HCT116 (cell line): ENCODE data around the gene TMEM117.

Source experiments
- ELF1 ChIP-seq: IDR thresholded peaks from 2 replicates; pipeline ENCODE4 v1.6.1; 2012; ENCODE audit warnings: low read depth, borderline replicate concordance
- EZH2 ChIP-seq: fragments of 200-600 bp; sonication (generic); IDR thresholded peaks from 2 replicates; pipeline ENCODE4 v1.6.1; 2017; ENCODE audit warnings: antibody characterized with exemption, mixed run types
- EZH2phosphoT487 ChIP-seq: fragments of 200-600 bp; IDR thresholded peaks from 2 replicates; pipeline ENCODE4 v1.6.1; 2018; ENCODE audit warnings: antibody characterized with exemption, borderline replicate concordance
- POLR2A ChIP-seq: IDR thresholded peaks from 2 replicates; pipeline ENCODE4 v1.7.0; 2011; ENCODE audit warnings: borderline replicate concordance; ENCODE audit not compliant: insufficient read depth, insufficient read length; ENCODE audit errors: extremely low read depth
- POLR2AphosphoS5 ChIP-seq: IDR thresholded peaks from 2 replicates; pipeline ENCODE4 v1.6.1; 2011; ENCODE audit warnings: mild to moderate bottlenecking, low read depth, low read length, moderate library complexity
- SP1 ChIP-seq: IDR thresholded peaks from 2 replicates; pipeline ENCODE4 v1.6.1; 2012; ENCODE audit warnings: low read depth
- SRF ChIP-seq: IDR thresholded peaks from 2 replicates; pipeline ENCODE4 v1.6.1; 2012; ENCODE audit warnings: low read depth
- ZNF274 ChIP-seq: fragments of 200-500 bp; sonication (Bioruptor generic); IDR thresholded peaks from 2 replicates; pipeline ENCODE4 v1.6.1; 2014; ENCODE audit warnings: mild to moderate bottlenecking, low read depth, low read length, inconsistent platforms
- TF ChIP-seq, protein P1 (sequence below), 3 experiments: fragments of 200-600 bp in 1 of 3; sonication (generic) in 1 of 3; IDR thresholded peaks in 2 of 3; conservative IDR thresholded peaks in 1 of 3; 2 replicates each; pipeline ENCODE4 v1.5.1; 2012 to 2017; ENCODE audit warnings: low read depth in 2 of 3, low read length in 2 of 3, antibody characterized with exemption in 1 of 3, borderline replicate concordance in 1 of 3, control low read depth in 1 of 3, mild to moderate bottlenecking in 1 of 3, mixed read lengths in 1 of 3, mixed run types in 1 of 3, moderate library complexity in 1 of 3; ENCODE audit not compliant: insufficient read depth in 1 of 3
- TF ChIP-seq, protein P2 (sequence below): IDR thresholded peaks from 2 replicates; pipeline ENCODE4 v1.6.1; 2012; ENCODE audit warnings: low read depth

DNA sequence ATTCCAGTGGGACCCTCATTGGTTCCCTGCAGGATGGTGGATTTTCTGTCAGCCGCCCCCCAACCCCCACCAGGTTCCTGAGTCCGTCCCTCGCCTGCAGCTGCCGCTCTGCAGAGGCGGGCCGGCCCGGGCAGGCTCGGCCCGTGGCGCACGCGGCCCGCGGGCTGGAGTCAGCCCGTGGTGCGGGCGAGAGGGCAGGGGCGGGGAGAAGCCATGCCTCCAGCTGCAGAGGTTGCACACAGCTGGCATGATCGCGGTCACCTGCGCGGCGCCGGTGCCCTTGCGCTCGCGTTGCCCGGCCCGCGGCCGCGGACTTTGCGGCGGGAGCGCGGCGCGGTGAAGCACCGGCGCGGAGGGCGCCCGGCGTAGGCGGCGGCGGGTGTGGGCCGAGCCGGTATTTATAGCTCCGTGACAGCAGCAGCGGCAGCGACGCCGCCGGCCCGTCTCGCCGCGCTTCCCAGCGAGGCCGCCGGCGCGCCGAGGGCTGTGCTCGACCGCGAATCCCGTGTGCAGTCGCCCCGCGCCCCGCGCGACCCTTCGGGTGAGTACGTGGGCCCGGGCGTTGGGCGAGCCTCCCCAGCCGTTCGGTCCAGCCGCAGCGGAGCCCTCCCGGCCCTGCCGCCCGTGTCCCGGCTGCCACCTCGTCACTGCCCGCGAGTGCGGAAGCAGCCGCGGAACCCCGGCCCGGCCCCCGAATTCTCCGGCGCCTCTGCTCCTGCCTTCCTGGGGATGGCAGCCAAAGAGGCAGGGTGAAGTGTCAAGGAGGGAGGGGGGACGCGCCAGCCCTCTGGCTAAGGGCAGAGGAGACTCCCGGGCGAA is at the start of gene TMEM117:
- TF ChIP-seq, protein P1, sequence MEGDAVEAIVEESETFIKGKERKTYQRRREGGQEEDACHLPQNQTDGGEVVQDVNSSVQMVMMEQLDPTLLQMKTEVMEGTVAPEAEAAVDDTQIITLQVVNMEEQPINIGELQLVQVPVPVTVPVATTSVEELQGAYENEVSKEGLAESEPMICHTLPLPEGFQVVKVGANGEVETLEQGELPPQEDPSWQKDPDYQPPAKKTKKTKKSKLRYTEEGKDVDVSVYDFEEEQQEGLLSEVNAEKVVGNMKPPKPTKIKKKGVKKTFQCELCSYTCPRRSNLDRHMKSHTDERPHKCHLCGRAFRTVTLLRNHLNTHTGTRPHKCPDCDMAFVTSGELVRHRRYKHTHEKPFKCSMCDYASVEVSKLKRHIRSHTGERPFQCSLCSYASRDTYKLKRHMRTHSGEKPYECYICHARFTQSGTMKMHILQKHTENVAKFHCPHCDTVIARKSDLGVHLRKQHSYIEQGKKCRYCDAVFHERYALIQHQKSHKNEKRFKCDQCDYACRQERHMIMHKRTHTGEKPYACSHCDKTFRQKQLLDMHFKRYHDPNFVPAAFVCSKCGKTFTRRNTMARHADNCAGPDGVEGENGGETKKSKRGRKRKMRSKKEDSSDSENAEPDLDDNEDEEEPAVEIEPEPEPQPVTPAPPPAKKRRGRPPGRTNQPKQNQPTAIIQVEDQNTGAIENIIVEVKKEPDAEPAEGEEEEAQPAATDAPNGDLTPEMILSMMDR (IDR thresholded peaks at IDR 0.05 in 2 of 3, conservative IDR thresholded peaks at IDR 0.05 in 1 of 3; ENCODE audit: borderline replicate concordance in 1 of 3, insufficient read depth in 1 of 3, low read depth in 2 of 3, low read length in 2 of 3), result no peak
- TF ChIP-seq POLR2A (no peak), ELF1 (peak; percentile 21; the same call in 1 of the 2 replicates), POLR2AphosphoS5 (peak; percentile 37; the same call in 1 of the 2 replicates), SP1 (no peak), EZH2 (no peak), EZH2phosphoT487 (no peak), SRF (no peak), ZNF274 (no peak)
- TF ChIP-seq, protein P2, sequence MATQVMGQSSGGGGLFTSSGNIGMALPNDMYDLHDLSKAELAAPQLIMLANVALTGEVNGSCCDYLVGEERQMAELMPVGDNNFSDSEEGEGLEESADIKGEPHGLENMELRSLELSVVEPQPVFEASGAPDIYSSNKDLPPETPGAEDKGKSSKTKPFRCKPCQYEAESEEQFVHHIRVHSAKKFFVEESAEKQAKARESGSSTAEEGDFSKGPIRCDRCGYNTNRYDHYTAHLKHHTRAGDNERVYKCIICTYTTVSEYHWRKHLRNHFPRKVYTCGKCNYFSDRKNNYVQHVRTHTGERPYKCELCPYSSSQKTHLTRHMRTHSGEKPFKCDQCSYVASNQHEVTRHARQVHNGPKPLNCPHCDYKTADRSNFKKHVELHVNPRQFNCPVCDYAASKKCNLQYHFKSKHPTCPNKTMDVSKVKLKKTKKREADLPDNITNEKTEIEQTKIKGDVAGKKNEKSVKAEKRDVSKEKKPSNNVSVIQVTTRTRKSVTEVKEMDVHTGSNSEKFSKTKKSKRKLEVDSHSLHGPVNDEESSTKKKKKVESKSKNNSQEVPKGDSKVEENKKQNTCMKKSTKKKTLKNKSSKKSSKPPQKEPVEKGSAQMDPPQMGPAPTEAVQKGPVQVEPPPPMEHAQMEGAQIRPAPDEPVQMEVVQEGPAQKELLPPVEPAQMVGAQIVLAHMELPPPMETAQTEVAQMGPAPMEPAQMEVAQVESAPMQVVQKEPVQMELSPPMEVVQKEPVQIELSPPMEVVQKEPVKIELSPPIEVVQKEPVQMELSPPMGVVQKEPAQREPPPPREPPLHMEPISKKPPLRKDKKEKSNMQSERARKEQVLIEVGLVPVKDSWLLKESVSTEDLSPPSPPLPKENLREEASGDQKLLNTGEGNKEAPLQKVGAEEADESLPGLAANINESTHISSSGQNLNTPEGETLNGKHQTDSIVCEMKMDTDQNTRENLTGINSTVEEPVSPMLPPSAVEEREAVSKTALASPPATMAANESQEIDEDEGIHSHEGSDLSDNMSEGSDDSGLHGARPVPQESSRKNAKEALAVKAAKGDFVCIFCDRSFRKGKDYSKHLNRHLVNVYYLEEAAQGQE, result no peak
